Stomach smooth muscle (tissue), 2 donors: Measurements from ENCODE around the gene PIP4K2A.
A peak's percentile ranks its signal among the peaks of the same experiment; 100 is the strongest.

Experiments
- H3K27ac ChIP-seq: one replicate; pipeline ENCODE4 v1.7.0; 2013; ENCODE audit warnings: mild to moderate bottlenecking, low read length, inconsistent platforms
- H3K27me3 ChIP-seq, 2 donors: one replicate each; pipeline ENCODE4 v1.7.0; 2013; ENCODE audit warnings: low read length in 2 of 2; ENCODE audit not compliant: insufficient read depth in 2 of 2, control insufficient read depth in 1 of 2
- H3K36me3 ChIP-seq, 2 donors: one replicate each; pipeline ENCODE4 v1.7.0; 2013; ENCODE audit warnings: low read length in 2 of 2; ENCODE audit not compliant: control insufficient read depth in 2 of 2, insufficient read depth in 2 of 2
- H3K4me1 ChIP-seq: one replicate; pipeline ENCODE4 v1.7.0; 2013; ENCODE audit warnings: low read length; ENCODE audit not compliant: control insufficient read depth, insufficient read depth
- H3K4me3 ChIP-seq, 2 donors: one replicate each; pipeline ENCODE4 v1.7.0; 2013; ENCODE audit warnings: low read length in 2 of 2
- H3K9ac ChIP-seq, 2 donors: one replicate each; pipeline ENCODE4 v1.7.0; 2013; ENCODE audit warnings: low read length in 2 of 2, mild to moderate bottlenecking in 1 of 2
- H3K9me3 ChIP-seq, 2 donors: one replicate each; pipeline ENCODE4 v1.7.0; 2013; ENCODE audit warnings: low read length in 2 of 2; ENCODE audit not compliant: control insufficient read depth in 2 of 2
- donor health status: healthy.
- donor health status: Pancreatic carcinoma.

Gene PIP4K2A

DNA sequence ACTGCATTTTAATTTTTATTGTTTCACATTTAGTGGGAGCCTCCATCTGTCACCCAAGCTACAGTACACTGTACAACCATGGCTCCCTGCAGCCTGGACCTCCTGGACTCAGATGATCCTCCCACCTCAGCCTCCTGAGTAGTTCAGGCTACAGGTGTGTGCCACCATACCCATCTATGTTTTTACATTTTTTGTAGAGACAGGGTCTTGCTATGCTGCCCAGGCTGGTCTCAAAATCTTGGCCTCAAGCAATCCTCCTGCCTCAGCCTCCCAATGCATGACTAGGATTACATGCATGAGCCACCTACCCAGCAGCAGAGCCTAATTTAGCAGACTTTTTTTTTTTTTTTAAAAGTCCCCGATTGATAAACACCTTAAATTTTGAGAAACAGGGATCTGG lies 5.6 kb downstream of the PIP4K2A start:
- H3K9ac ChIP-seq, result no peak overlapping the region
- H3K36me3 ChIP-seq, result no peaks in the 10 kb centered on the region
- peaks cover 23% of the 10 kb centered on the region for H3K4me1 ChIP-seq
- H3K9me3 ChIP-seq, result no peaks in the 10 kb centered on the region
- no peak overlapping the region for H3K4me3 ChIP-seq
- H3K27me3 ChIP-seq, result no peaks in the 10 kb centered on the region
- no peak overlapping the region for H3K27ac ChIP-seq

- no peak overlapping the region for H3K9ac ChIP-seq
- no peak overlapping the region for H3K4me3 ChIP-seq
- H3K4me1 ChIP-seq, result peaks cover 45% of the 10 kb centered on the region
- no peak overlapping the region for H3K27ac ChIP-seq
- H3K9me3 ChIP-seq, result no peaks in the 10 kb centered on the region
- no peaks in the 10 kb centered on the region for H3K36me3 ChIP-seq
- H3K27me3 ChIP-seq, result no peaks in the 10 kb centered on the region
These were observed 8.9 kb downstream of the PIP4K2A start for GRCh38 chr10:22705527-22705926.

- Histone ChIP-seq H3K27ac (no peak overlapping the region), H3K4me3 (no peak overlapping the region), H3K4me1 (peaks cover 47% of the 10 kb centered on the region)
These were observed 9.4 kb downstream of the PIP4K2A start for GRCh38 chr10:22704942-22705341.

DNA sequence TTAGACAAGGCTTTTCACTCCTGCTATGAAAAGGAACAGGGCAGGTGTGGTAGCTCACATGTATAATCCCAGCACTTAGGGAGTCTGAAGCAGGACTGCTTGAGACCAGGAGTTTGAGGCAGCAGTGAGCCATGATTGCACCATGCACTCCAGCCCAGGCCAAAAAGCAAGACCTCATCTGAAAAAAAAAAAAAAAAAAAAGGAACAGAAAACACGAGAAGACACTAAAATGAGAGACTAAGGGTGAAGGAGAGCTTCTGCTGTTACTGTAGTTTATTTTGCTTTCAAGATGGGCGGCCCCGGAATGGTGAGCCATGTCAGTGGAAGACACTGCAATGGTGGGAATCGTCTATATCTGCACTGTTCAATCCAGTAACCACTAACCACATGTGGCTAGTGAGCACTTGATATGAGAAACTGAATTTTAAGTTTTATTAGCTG lies 9.9 kb downstream of the PIP4K2A start:
- no peaks in the 10 kb centered on the region for H3K27me3 ChIP-seq
- H3K9me3 ChIP-seq, result no peaks in the 10 kb centered on the region
- no peak overlapping the region for H3K27ac ChIP-seq
- no peak overlapping the region for H3K9ac ChIP-seq
- H3K36me3 ChIP-seq, result no peaks in the 10 kb centered on the region
- H3K4me1 ChIP-seq, result peaks cover 48% of the 10 kb centered on the region
- H3K4me3 ChIP-seq, result no peak overlapping the region

More at GRCh38 chr10:22704942-22705341, 9.4 kb downstream of the PIP4K2A start:
- Histone ChIP-seq H3K36me3 (no peaks in the 10 kb centered on the region), H3K27me3 (no peaks in the 10 kb centered on the region), H3K9me3 (no peaks in the 10 kb centered on the region), H3K9ac (no peak overlapping the region)

GRCh38 chr10:22702348-22702747 lies 12.0 kb downstream of the PIP4K2A start:
- peaks cover 47% of the 10 kb centered on the region for H3K4me1 ChIP-seq
- no peak overlapping the region for H3K4me3 ChIP-seq
- no peaks in the 10 kb centered on the region for H3K9me3 ChIP-seq
- H3K36me3 ChIP-seq, result no peaks in the 10 kb centered on the region
- H3K27ac ChIP-seq, result peak overlapping the region; percentile 20
- H3K27me3 ChIP-seq, result no peaks in the 10 kb centered on the region
- no peak overlapping the region for H3K9ac ChIP-seq

DNA sequence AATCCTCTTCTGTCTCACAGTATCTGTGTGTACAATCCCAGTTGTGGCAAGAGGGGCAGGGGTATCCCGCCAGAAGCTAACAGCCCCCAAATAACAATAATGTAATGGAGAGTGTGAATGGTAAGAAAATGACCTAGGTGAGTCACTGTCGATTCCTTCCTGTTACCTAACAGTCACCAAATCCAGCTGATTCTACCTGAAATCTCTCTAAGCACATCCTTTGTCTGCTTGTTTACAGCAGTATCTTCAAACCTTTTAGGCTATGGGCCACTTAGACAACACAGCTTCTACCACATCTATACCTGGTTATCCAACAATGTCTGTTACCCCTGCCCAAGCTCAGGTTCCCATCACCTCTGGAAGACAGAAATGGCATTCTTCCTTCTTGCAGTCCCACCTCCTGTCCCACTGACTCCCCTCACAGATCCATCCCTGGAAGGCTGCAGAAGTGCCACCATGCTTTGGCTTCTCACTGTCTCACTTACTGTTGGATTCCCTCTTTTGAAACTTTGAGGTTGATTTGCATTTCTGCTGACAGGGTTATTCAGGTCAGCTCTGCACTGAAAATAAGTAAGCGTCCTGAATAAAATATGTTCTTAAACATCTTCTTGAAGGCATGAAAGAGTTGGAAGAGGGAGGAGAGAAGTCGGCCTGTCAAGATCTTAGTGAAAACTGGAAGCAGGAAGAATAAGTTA lies 13.1 kb downstream of the PIP4K2A start:
- Histone ChIP-seq H3K9me3 (no peaks in the 10 kb centered on the region), H3K27ac (peak overlapping the region; percentile 69), H3K4me1 (peaks cover 49% of the 10 kb centered on the region), H3K27me3 (no peaks in the 10 kb centered on the region), H3K4me3 (no peak overlapping the region), H3K9ac (no peak overlapping the region), H3K36me3 (no peaks in the 10 kb centered on the region)

- peaks cover 44% of the 10 kb centered on the region for H3K4me1 ChIP-seq
- H3K27me3 ChIP-seq, result no peaks in the 10 kb centered on the region
- no peaks in the 10 kb centered on the region for H3K36me3 ChIP-seq
- peak overlapping the region; percentile 69 for H3K27ac ChIP-seq
- no peak overlapping the region for H3K9ac ChIP-seq
- H3K9me3 ChIP-seq, result no peaks in the 10 kb centered on the region
- no peak overlapping the region for H3K4me3 ChIP-seq
These were observed 13.9 kb downstream of the PIP4K2A start for GRCh38 chr10:22700489-22700888.

GRCh38 chr10:22699976-22700375 lies 14.4 kb downstream of the PIP4K2A start:
- Histone ChIP-seq H3K4me3 (no peak overlapping the region), H3K36me3 (no peaks in the 10 kb centered on the region), H3K27ac (no peak overlapping the region), H3K9ac (peak overlapping the region in 1 of 2 donors; percentile 13), H3K4me1 (peaks cover 44% of the 10 kb centered on the region), H3K27me3 (no peaks in the 10 kb centered on the region), H3K9me3 (no peaks in the 10 kb centered on the region)

GRCh38 chr10:22698941-22699440 lies 15.4 kb downstream of the PIP4K2A start:
- Histone ChIP-seq H3K9me3 (no peaks in the 10 kb centered on the region), H3K4me3 (no peak overlapping the region), H3K27me3 (no peaks in the 10 kb centered on the region), H3K4me1 (peaks cover 38% of the 10 kb centered on the region), H3K27ac (no peak overlapping the region), H3K36me3 (no peaks in the 10 kb centered on the region), H3K9ac (no peak overlapping the region)

DNA sequence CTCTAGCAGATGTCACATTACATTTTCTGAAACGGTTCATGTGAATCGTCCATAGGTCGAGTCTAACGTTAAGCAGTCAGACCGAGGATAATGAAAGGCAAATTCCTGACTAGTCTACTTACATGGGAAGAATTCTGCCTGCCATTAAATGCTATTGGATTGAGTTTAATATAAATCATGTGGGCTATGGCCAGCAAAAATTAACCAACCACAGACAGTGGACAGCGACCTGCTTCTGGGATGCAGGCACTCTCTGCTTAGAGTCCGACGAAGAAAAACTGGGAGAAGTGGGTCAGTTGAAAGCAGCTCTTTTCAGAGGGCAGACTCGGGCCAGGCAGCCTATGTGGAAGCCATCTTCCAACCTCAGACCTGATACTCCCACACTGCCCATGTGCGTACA lies 16.6 kb downstream of the PIP4K2A start:
- Histone ChIP-seq H3K4me3 (no peak overlapping the region), H3K9me3 (no peaks in the 10 kb centered on the region), H3K9ac (no peak overlapping the region), H3K27ac (no peak overlapping the region), H3K27me3 (no peaks in the 10 kb centered on the region), H3K4me1 (peaks cover 28% of the 10 kb centered on the region), H3K36me3 (no peaks in the 10 kb centered on the region)

DNA sequence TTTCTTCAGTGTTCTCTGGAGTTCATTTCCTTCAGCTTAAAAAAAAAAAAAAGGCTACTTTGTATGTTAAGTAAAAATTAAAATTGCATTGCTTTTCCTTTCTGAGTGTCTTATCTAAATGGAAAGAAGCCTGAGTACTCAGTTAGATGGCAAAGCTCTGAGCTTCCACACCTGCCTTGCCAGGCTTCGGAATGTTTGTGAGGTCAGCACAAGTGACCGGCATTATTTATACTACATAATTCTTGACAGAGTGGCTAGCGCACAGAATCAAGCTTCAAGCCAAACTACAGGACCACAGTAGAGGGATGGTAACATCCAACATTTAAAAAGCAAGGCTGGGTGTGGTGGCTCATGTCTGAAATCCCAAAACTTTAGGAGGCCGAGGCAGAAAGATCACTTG lies 17.3 kb downstream of the PIP4K2A start:
- H3K4me3 ChIP-seq, result no peak overlapping the region
- H3K36me3 ChIP-seq, result no peaks in the 10 kb centered on the region
- no peaks in the 10 kb centered on the region for H3K27me3 ChIP-seq
- H3K27ac ChIP-seq, result no peak overlapping the region
- H3K9ac ChIP-seq, result no peak overlapping the region
- no peaks in the 10 kb centered on the region for H3K9me3 ChIP-seq
- peaks cover 27% of the 10 kb centered on the region for H3K4me1 ChIP-seq
